Measurements from ENCODE around the gene QDPR. TPM values are rescaled to one million over a fixed set of nuclear protein-coding genes. Genes with fewer than 3 reads are reported as not detected.

QDPR gene
- total RNA-seq, 1 experiment from 2014 or later, result 15.2 TPM

GRCh38 chr4:17463606-17464005 lies 48.3 kb downstream of the QDPR start:
- H3K36me3 ChIP-seq (ENCODE audit: control insufficient read depth, insufficient read depth, low read length), result no peaks in the 10 kb centered on the region
- intact Hi-C loops (cut with micrococcal nuclease; ENCODE audit: unreplicated experiment) (no loop called here), in situ Hi-C loops (cut with HindIII; ENCODE audit: low pct_unique_long_range_greater_than_20kb, low sequenced_read_pairs) (no loop called here)
- TF ChIP-seq POLR2AphosphoS5 (IDR thresholded peaks at IDR 0.05; ENCODE audit: low read depth, low read length), result no peak
- no peak for TF ChIP-seq REST (IDR thresholded peaks at IDR 0.05; ENCODE audit: insufficient read depth in 1 of 2, low read depth in 2 of 2, low read length in 1 of 2)
- no peak for TF ChIP-seq CTCF (IDR thresholded peaks at IDR 0.05)
- no peak for TF ChIP-seq SIN3A (IDR thresholded peaks at IDR 0.05; ENCODE audit: borderline replicate concordance, insufficient read depth, low read depth, low read length)
- no peak for TF ChIP-seq TCF7L2 (IDR thresholded peaks at IDR 0.05; ENCODE audit: low read depth, low read length)
- H3K9me3 ChIP-seq (ENCODE audit: control insufficient read depth, insufficient read depth, low read depth, low read length), result no peaks in the 10 kb centered on the region
- no peak overlapping the region for H3K27ac ChIP-seq (ENCODE audit: low read length)
- no peaks in the 10 kb centered on the region for H3K27me3 ChIP-seq (ENCODE audit: control insufficient read depth, insufficient read depth, low read length)
- ATAC-seq (no peak), DNase-seq (ENCODE audit: low read depth, low spot score) (no peak)
- no peaks in the 10 kb centered on the region for H3K4me1 ChIP-seq (ENCODE audit: control insufficient read depth, insufficient read depth, low read length)
- ChIA-PET POLR2A (no interaction called here), CTCF (no interaction called here)
- no peak overlapping the region for H3K4me3 ChIP-seq (ENCODE audit: low read depth in 2 of 2, low read length in 2 of 2)
- no TSS peak for BruUV-seq (replicated peaks)

- ATAC-seq (no peak), DNase-seq (ENCODE audit: low read depth, low spot score) (no peak)
- BruUV-seq (replicated peaks), result no TSS peak
- Histone ChIP-seq H3K27ac (ENCODE audit: low read length) (no peak overlapping the region), H3K27me3 (ENCODE audit: control insufficient read depth, insufficient read depth, low read length) (no peaks in the 10 kb centered on the region), H3K9me3 (ENCODE audit: control insufficient read depth, insufficient read depth, low read depth, low read length) (no peaks in the 10 kb centered on the region), H3K4me3 (ENCODE audit: low read depth in 2 of 2, low read length in 2 of 2) (no peak overlapping the region), H3K36me3 (ENCODE audit: control insufficient read depth, insufficient read depth, low read length) (no peaks in the 10 kb centered on the region), H3K4me1 (ENCODE audit: control insufficient read depth, insufficient read depth, low read length) (no peaks in the 10 kb centered on the region)
- in situ Hi-C loops (cut with HindIII; ENCODE audit: low pct_unique_long_range_greater_than_20kb, low sequenced_read_pairs), result no loop called here
- POLR2A ChIA-PET, result no interaction called here
- CTCF ChIA-PET, result no interaction called here
- no peak for TF ChIP-seq SIN3A (IDR thresholded peaks at IDR 0.05; ENCODE audit: borderline replicate concordance, insufficient read depth, low read depth, low read length)
- no peak for TF ChIP-seq CTCF (IDR thresholded peaks at IDR 0.05)
- no peak for TF ChIP-seq REST (IDR thresholded peaks at IDR 0.05; ENCODE audit: insufficient read depth in 1 of 2, low read depth in 2 of 2, low read length in 1 of 2)
- no peak for TF ChIP-seq TCF7L2 (IDR thresholded peaks at IDR 0.05; ENCODE audit: low read depth, low read length)
- TF ChIP-seq POLR2AphosphoS5 (IDR thresholded peaks at IDR 0.05; ENCODE audit: low read depth, low read length), result no peak
- intact Hi-C loops (cut with micrococcal nuclease; ENCODE audit: unreplicated experiment), result no loop called here
Observed at GRCh38 chr4:17450269-17450804, 61.6 kb downstream of the QDPR start.

Measured in Panc1 (cell line).